Frontal cortex (tissue), 4 donors: Measurements from ENCODE around the gene RPS6KA6. TPM values are rescaled to one million over a fixed set of nuclear protein-coding genes. Genes with fewer than 3 reads are reported as not detected.

ENCODE experiments used
- DNase-seq, 2 donors: peaks; one replicate each; pipeline ENCODE4 v3.0.0; 2012; ENCODE audit warnings: low spot score in 2 of 2
- FAIRE-seq: peaks from 2 replicates; lab custom pipeline; 2012; peaks lifted over from hg19 to GRCh38; lab: Jason Lieb, UNC
- small RNA-seq: library from RNA; depleted of rRNA; stranded (forward); fragments of <200 nt; gene quantifications from one replicate; pipeline ENCODE3, GENCODE V24; 2014
- total RNA-seq: library from RNA; depleted of rRNA; stranded (reverse); fragments of >200 nt; gene quantifications from one replicate; pipeline ENCODE4 v1.2.3, GENCODE V29; 2014
- donor health status: control.
- donor health status: control.
- donor health status: control.

The RPS6KA6 gene
- total RNA-seq, 1 donor from 2014 or later, result 16.3 TPM

DNA sequence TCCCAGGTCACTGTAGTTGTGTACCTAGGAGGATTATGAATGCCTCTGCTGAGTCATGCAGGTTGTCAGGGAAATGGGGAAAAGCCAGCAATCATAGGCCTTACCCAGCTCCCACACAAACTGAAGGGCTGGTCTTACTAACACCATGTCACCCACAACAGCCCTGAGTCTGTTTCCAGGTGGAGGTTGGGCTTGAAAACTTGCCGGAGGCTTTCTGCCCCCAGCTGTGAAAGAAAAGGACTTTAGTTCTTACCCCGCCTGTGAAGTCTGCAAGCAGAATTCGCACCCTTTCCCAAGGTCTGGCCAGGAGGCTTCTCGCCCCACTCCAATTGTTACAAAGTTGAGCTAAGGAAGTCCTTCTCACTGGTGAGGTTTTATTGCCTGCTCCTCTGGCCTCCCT is 143.9 kb downstream of the RPS6KA6 start:
- FAIRE-seq, result no peak
- no peak for DNase-seq

Small RNA genes lying within 50 kb of the gene (small RNA-seq; reads per million reads assigned to genes)
- not detected for gene MIR548I4
